SK-N-SH (cell line): ENCODE data around the gene THSD4. TPM values are rescaled to one million over a fixed set of nuclear protein-coding genes. Genes with fewer than 3 reads are reported as not detected.

Experiments used
- CTCF ChIA-PET: fragments of 300-600, 350-600 bp; formaldehyde crosslinking; extraction: SDS; loops from one replicate; lab custom pipeline; 2021; lab: Yijun Ruan, JAX
- POLR2A ChIA-PET: fragments of 350-600 bp; sonication (Branson Sonifier 250); formaldehyde crosslinking; extraction: SDS; loops from one replicate; lab custom pipeline; 2020; ENCODE audit warnings: antibody characterized with exemption, inconsistent platforms; lab: Yijun Ruan, JAX
- DNase-seq: peaks from one replicate; pipeline ENCODE4 v3.0.0; 2012
- H2AFZ ChIP-seq: fragments of 200-600 bp; sonication (generic); 2 replicates; pipeline ENCODE4 v1.8.1; 2016; ENCODE audit warnings: antibody characterized with exemption, mild to moderate bottlenecking, low read depth
- H3F3A ChIP-seq: fragments of 200-600 bp; sonication (generic); replicated peaks from 2 replicates; pipeline ENCODE3; 2016; ENCODE audit warnings: antibody characterized with exemption, mild to moderate bottlenecking; ENCODE audit not compliant: insufficient read depth
- H3K27ac ChIP-seq, 2 experiments: fragments of 200-500 bp in 1 of 2; fragments of 200-600 bp in 1 of 2; sonication (Bioruptor generic) in 1 of 2; sonication (generic), shearing (Covaris generic) in 1 of 2; 2 replicates each; pipeline versions ENCODE4 v1.5.1 to v1.6.1; 2014 to 2016; ENCODE audit warnings: low read depth in 2 of 2, inconsistent platforms in 1 of 2, low read length in 1 of 2, mild to moderate bottlenecking in 1 of 2, mixed read lengths in 1 of 2
- H3K27me3 ChIP-seq: fragments of 200-600 bp; sonication (generic), shearing (Covaris generic); 2 replicates; pipeline ENCODE4 v1.6.1; 2016; ENCODE audit warnings: mixed run types; ENCODE audit not compliant: insufficient read depth
- H3K36me3 ChIP-seq, 2 experiments: fragments of 200-500 bp in 1 of 2; fragments of 200-600 bp in 1 of 2; sonication (Bioruptor generic) in 1 of 2; sonication (generic) in 1 of 2; replicated peaks in 1 of 2; 2 replicates each; pipeline versions ENCODE3 to v1.5.1; 2014 to 2016; ENCODE audit warnings: low read length in 1 of 2, mild to moderate bottlenecking in 1 of 2; ENCODE audit not compliant: insufficient read depth in 2 of 2, control insufficient read depth in 1 of 2
- H3K4me1 ChIP-seq, 2 experiments: fragments of 200-500 bp in 1 of 2; fragments of 200-600 bp in 1 of 2; sonication (Bioruptor generic) in 1 of 2; sonication (generic), shearing (Covaris generic) in 1 of 2; 2 replicates each; pipeline versions ENCODE4 v1.5.1 to v1.6.1; 2014 to 2016; ENCODE audit warnings: low read depth in 1 of 2, low read length in 1 of 2, mixed run types in 1 of 2; ENCODE audit not compliant: insufficient read depth in 2 of 2, control insufficient read depth in 1 of 2
- H3K4me2 ChIP-seq: fragments of 200-600 bp; sonication (generic), shearing (Covaris generic); 2 replicates; pipeline ENCODE4 v1.6.1; 2017; ENCODE audit warnings: mixed run types
- H3K4me3 ChIP-seq, 2 experiments: fragments of 200-500 bp in 1 of 2; fragments of 200-600 bp in 1 of 2; sonication (Bioruptor generic) in 1 of 2; sonication (generic), shearing (Covaris generic) in 1 of 2; 2 replicates each; pipeline versions ENCODE4 v1.5.1 to v1.8.1; 2014 to 2016; ENCODE audit warnings: low read depth in 2 of 2, inconsistent platforms in 1 of 2, low read length in 1 of 2, mild to moderate bottlenecking in 1 of 2, mixed read lengths in 1 of 2, moderate library complexity in 1 of 2
- H3K79me2 ChIP-seq: fragments of 200-600 bp; sonication (generic); 2 replicates; pipeline ENCODE4 v1.8.1; 2017; ENCODE audit warnings: mild to moderate bottlenecking; ENCODE audit not compliant: insufficient read depth
- H3K9ac ChIP-seq: fragments of 200-600 bp; sonication (generic); 2 replicates; pipeline ENCODE4 v1.6.1; 2017; ENCODE audit warnings: mixed run types
- H3K9me2 ChIP-seq: fragments of 200-600 bp; sonication (generic); 2 replicates; pipeline ENCODE4 v1.6.1; 2017; ENCODE audit warnings: mixed run types
- H3K9me3 ChIP-seq: fragments of 200-600 bp; sonication (generic); 2 replicates; pipeline ENCODE4 v1.6.1; 2017; ENCODE audit warnings: mixed run types, mild to moderate bottlenecking, moderate library complexity
- H4K20me1 ChIP-seq: fragments of 200-600 bp; sonication (generic); 2 replicates; pipeline ENCODE4 v1.6.1; 2017; ENCODE audit warnings: mild to moderate bottlenecking, mixed run types; ENCODE audit not compliant: insufficient read depth
- CTCF ChIP-seq: fragments of 200-600 bp; sonication (generic); IDR thresholded peaks from 2 replicates; pipeline ENCODE4 v1.6.1; 2017; ENCODE audit warnings: antibody characterized with exemption, mild to moderate bottlenecking, moderate library complexity
- FOSL2 ChIP-seq: IDR thresholded peaks from 2 replicates; pipeline ENCODE4 v1.4.0; 2012; ENCODE audit warnings: low read depth, mild to moderate bottlenecking, moderate library complexity, borderline replicate concordance
- GABPA ChIP-seq: IDR thresholded peaks from 2 replicates; pipeline ENCODE4 v1.4.0; 2012; ENCODE audit warnings: low read depth, mild to moderate bottlenecking
- JUND ChIP-seq: IDR thresholded peaks from 2 replicates; pipeline ENCODE4 v1.4.0; 2012
- MXI1 ChIP-seq: IDR thresholded peaks from 2 replicates; pipeline ENCODE4 v1.6.1; 2012; ENCODE audit warnings: mild to moderate bottlenecking, low read depth, low read length, improper control_type of control experiment
- REST ChIP-seq: IDR thresholded peaks from 2 replicates; pipeline ENCODE4 v1.6.1; 2012; ENCODE audit warnings: mild to moderate bottlenecking, low read depth, low read length, moderate library complexity
- RFX5 ChIP-seq: IDR thresholded peaks from 2 replicates; pipeline ENCODE4 v1.6.1; 2012; ENCODE audit warnings: mild to moderate bottlenecking, improper control_type of control experiment, low read length
- SIN3A ChIP-seq: IDR thresholded peaks from 2 replicates; pipeline ENCODE4 v1.6.1; 2012; ENCODE audit warnings: low read depth, mild to moderate bottlenecking, low read length, moderate library complexity, borderline replicate concordance
- WGBS: methylation state at CpG from one replicate; pipeline ENCODE4 v1.1.6; 2017; ENCODE audit warnings: low lambda C conversion rate; 5-methylcytosine and 5-hydroxymethylcytosine counted together
- polyA plus RNA-seq, 3 experiments: library from polyadenylated mRNA; depleted of rRNA; stranded (reverse); fragments of >200 nt; gene quantifications; 2 replicates each; pipeline ENCODE4 v1.2.3, GENCODE V29; 2012

Gene THSD4
- polyA plus RNA-seq, 1 of the 3 experiments (the other 2 are of a cell fraction) = 79.1 TPM

- no peak for DNase-seq
- no peak overlapping the region for H2AFZ ChIP-seq
- H3K9ac ChIP-seq = no peak overlapping the region
- TF ChIP-seq FOSL2 (peak; percentile 28; the same call in 1 of the 2 replicates), RFX5 (no peak), JUND (peak; percentile 18; the same call in 1 of the 2 replicates)
- no peaks in the 10 kb centered on the region for H3K9me2 ChIP-seq
- CTCF ChIA-PET = interaction anchor here (1.1 to 1.5 kb wide), 3 partner anchors 11 to 79 kb away, joined by 3 to 6 read pairs (median 3); no protein-coding TSS in a partner anchor
- no peak overlapping the region; a peak in 1 of 4 replicates for H3K27ac ChIP-seq
- H3K4me2 ChIP-seq = 0 out of 2 replicates have a peak overlapping the region, but pooled peaks have one; percentile 4
- WGBS = 63% methylated on average over 4 of the region's 4 CpGs
- H3F3A ChIP-seq = no peaks in the 10 kb centered on the region
- H3K36me3 ChIP-seq = peaks cover 0 to 5% of the 10 kb centered on the region in 2 experiments
- H3K27me3 ChIP-seq = no peaks in the 10 kb centered on the region
- H3K4me3 ChIP-seq = no peak overlapping the region
- no peaks in the 10 kb centered on the region; the same call in 1 of the 2 replicates for H3K79me2 ChIP-seq
- 0 out of 2 replicates have a peak, but pooled peaks cover 8% of the 10 kb centered on the region for H3K9me3 ChIP-seq
- no peaks in the 10 kb centered on the region; the same call in 1 of the 2 replicates for H4K20me1 ChIP-seq
- no peaks in the 10 kb centered on the region for H3K4me1 ChIP-seq
- POLR2A ChIA-PET = no interaction called here
Observed at GRCh38 chr15:71496336-71496955, 381.2 kb downstream of the THSD4 start.

DNA sequence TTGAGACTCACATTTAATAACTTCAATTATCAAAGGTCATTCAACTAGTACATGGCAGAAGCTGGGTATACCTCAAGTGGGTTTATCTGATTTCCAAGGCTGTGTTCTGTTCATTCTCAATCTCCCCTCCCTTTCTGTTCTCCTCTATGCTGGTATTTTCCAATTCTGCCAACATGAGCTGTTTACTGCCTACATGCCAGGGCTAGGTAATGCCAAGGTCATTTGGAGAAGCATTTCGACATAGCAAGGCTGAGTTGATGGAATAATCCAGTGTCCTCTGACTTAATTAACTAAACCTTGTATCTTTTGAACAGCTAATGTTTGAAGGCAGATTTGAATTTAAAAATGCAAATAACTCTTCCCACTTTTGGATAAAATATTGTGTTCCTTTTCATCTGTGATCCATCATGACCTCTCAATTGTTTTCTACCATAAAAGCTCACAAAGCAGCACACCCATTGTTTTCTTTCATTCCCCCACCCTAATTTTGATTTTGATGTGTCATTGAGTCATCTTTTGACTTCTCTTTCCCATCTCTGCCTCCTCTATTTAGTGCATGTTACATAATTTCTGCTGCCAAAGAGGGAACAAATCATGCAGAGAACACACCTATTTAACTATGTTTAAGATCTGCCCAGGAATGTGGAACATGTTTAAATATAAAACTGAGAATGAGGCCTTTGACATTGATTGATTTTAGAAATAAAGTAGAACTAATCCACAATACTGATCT is 386.2 kb downstream of the THSD4 start:
- Histone ChIP-seq H3K4me3 (no peak overlapping the region), H3K9ac (no peak overlapping the region), H3K79me2 (no peaks in the 10 kb centered on the region; the same call in 1 of the 2 replicates), H3K9me2 (no peaks in the 10 kb centered on the region), H4K20me1 (no peaks in the 10 kb centered on the region), H3K36me3 (peaks cover 0 to 5% of the 10 kb centered on the region in 2 experiments), H3K4me2 (no peak overlapping the region), H3K9me3 (0 out of 2 replicates have a peak, but pooled peaks cover 8% of the 10 kb centered on the region), H3K4me1 (no peaks in the 10 kb centered on the region), H3F3A (no peaks in the 10 kb centered on the region), H3K27ac (no peak overlapping the region), H3K27me3 (no peaks in the 10 kb centered on the region), H2AFZ (no peak overlapping the region)
- no peak for DNase-seq
- POLR2A ChIA-PET = no interaction called here
- CTCF ChIA-PET = no interaction called here
- WGBS = 79% methylated on average over 1 of the region's 1 CpG
- no peak for TF ChIP-seq CTCF
- TF ChIP-seq REST = no peak
- no peak for TF ChIP-seq GABPA
- TF ChIP-seq SIN3A = no peak
- no peak for TF ChIP-seq RFX5
- TF ChIP-seq MXI1 = no peak
